HepG2 (cell line): ENCODE results near the gene PLXNC1. TPM values are rescaled to one million over a fixed set of nuclear protein-coding genes. Genes with fewer than 3 reads are reported as not detected.

Experiments
- ATF3 ChIP-seq: sonication (generic); formaldehyde crosslinking; IDR thresholded peaks from 2 replicates; pipeline ENCODE4 v1.4.0; 2020; ENCODE audit warnings: missing genetic modification reagents
- BCL3 ChIP-seq: sonication (generic); formaldehyde crosslinking; IDR thresholded peaks from 2 replicates; pipeline ENCODE4 v1.5.1; 2020; ENCODE audit warnings: mild to moderate bottlenecking, missing genetic modification reagents, moderate library complexity
- CEBPB ChIP-seq: IDR thresholded peaks from 2 replicates; pipeline ENCODE4 v1.6.1; 2011; ENCODE audit warnings: low read depth, low read length, improper control_type of control experiment, borderline replicate concordance
- CHD4 ChIP-seq: fragments of 200-600 bp; sonication (generic); IDR thresholded peaks from 2 replicates; pipeline ENCODE4 v1.7.0; 2017; ENCODE audit warnings: mild to moderate bottlenecking, low read length, borderline replicate concordance
- CREB1 ChIP-seq, 2 experiments: fragments of 450-650 bp in 1 of 2; IDR thresholded peaks; 2 replicates each; pipeline ENCODE4 v1.6.1; 2016 to 2017; ENCODE audit warnings: control low read depth in 1 of 2, mild to moderate bottlenecking in 1 of 2, missing compliant biosample characterization in 1 of 2, missing genetic modification characterization in 1 of 2
- EP300 ChIP-seq, 3 experiments: sonication (generic) in 1 of 3; formaldehyde crosslinking in 1 of 3; IDR thresholded peaks; 2 replicates each; pipeline versions ENCODE4 v1.5.1 to v1.6.1; 2011 to 2020; ENCODE audit warnings: low read depth in 2 of 3, low read length in 2 of 3, borderline replicate concordance in 1 of 3, improper control_type of control experiment in 1 of 3, mild to moderate bottlenecking in 1 of 3, missing genetic modification reagents in 1 of 3, moderate library complexity in 1 of 3
- ERF ChIP-seq: IDR thresholded peaks from 2 replicates; pipeline ENCODE4 v1.6.1; 2018; ENCODE audit warnings: missing biosample characterization, missing genetic modification reagents
- GPN1 ChIP-seq: sonication (generic); formaldehyde crosslinking; IDR thresholded peaks from 2 replicates; pipeline ENCODE4 v1.5.1; 2020; ENCODE audit warnings: missing genetic modification reagents, borderline replicate concordance
- IRX3 ChIP-seq: sonication (generic); formaldehyde crosslinking; IDR thresholded peaks from 2 replicates; pipeline ENCODE4 v1.8.1; 2023; ENCODE audit warnings: mild to moderate bottlenecking, low read depth, missing genetic modification reagents, borderline replicate concordance
- MAFG ChIP-seq: sonication (generic); formaldehyde crosslinking; IDR thresholded peaks from 2 replicates; pipeline ENCODE4 v1.5.1; 2020; ENCODE audit warnings: mild to moderate bottlenecking, missing genetic modification reagents
- MED8 ChIP-seq: sonication (generic); formaldehyde crosslinking; IDR thresholded peaks from 2 replicates; pipeline ENCODE4 v1.8.1; 2023; ENCODE audit warnings: mild to moderate bottlenecking, missing genetic modification reagents; ENCODE audit not compliant: insufficient replicate concordance
- SIX1 ChIP-seq: sonication (generic); formaldehyde crosslinking; IDR thresholded peaks from 2 replicates; pipeline ENCODE4 v1.4.0; 2020; ENCODE audit warnings: missing genetic modification reagents, borderline replicate concordance
- SP1 ChIP-seq, 2 experiments: fragments of 450-650 bp in 1 of 2; sonication (generic) in 1 of 2; formaldehyde crosslinking in 1 of 2; IDR thresholded peaks; 2 replicates each; pipeline versions ENCODE4 v1.4.0 to v1.6.1; 2016 to 2020; ENCODE audit warnings: missing genetic modification reagents in 1 of 2
- UBTF ChIP-seq: sonication (generic); formaldehyde crosslinking; IDR thresholded peaks from 2 replicates; pipeline ENCODE4 v1.4.0; 2020; ENCODE audit warnings: mild to moderate bottlenecking, missing genetic modification reagents
- ZBTB26 ChIP-seq: IDR thresholded peaks from 2 replicates; pipeline ENCODE4 v1.6.1; 2016; ENCODE audit warnings: missing compliant biosample characterization, missing genetic modification reagents, borderline replicate concordance
- ZNF280B ChIP-seq: sonication (generic); formaldehyde crosslinking; IDR thresholded peaks from 2 replicates; pipeline ENCODE4 v1.5.0; 2020; ENCODE audit warnings: missing genetic modification reagents, mild to moderate bottlenecking, borderline replicate concordance
- ZNF292 ChIP-seq: sonication (generic); formaldehyde crosslinking; IDR thresholded peaks from 2 replicates; pipeline ENCODE4 v1.8.1; 2022; ENCODE audit warnings: mild to moderate bottlenecking, low read depth, missing genetic modification reagents, borderline replicate concordance
- ZNF660 ChIP-seq: sonication (generic); formaldehyde crosslinking; IDR thresholded peaks from 2 replicates; pipeline ENCODE4 v1.5.1; 2020; ENCODE audit warnings: mild to moderate bottlenecking, low read depth, missing genetic modification reagents, borderline replicate concordance
- ZNF780A ChIP-seq: sonication (generic); formaldehyde crosslinking; IDR thresholded peaks from 2 replicates; pipeline ENCODE4 v1.8.0; 2022; ENCODE audit warnings: mild to moderate bottlenecking, missing genetic modification reagents, moderate library complexity
- ZSCAN12 ChIP-seq: sonication (generic); formaldehyde crosslinking; IDR thresholded peaks from 2 replicates; pipeline ENCODE4 v1.9.0; 2021; ENCODE audit warnings: mild to moderate bottlenecking, missing genetic modification reagents
- polyA plus RNA-seq, 8 experiments: library from polyadenylated mRNA; depleted of rRNA in 3 of 8; stranded (reverse) in 7 of 8; unstranded in 1 of 8; fragments of >200 nt; fragmentation: Illumina TruSeq in 4 of 8; extraction: Trizol in 4 of 8; gene quantifications; 2 replicates each; pipeline versions ENCODE4 v1.2.1 to v1.2.3, GENCODE V29; 2011 to 2016; ENCODE audit warnings: low read depth in 4 of 8, missing spikeins in 1 of 8, mixed read lengths in 1 of 8; ENCODE audit not compliant: insufficient read depth in 1 of 8
- total RNA-seq, 5 experiments: library from RNA; depleted of rRNA; stranded (reverse); fragments of >200 nt; fragmentation: Illumina TruSeq; extraction: Trizol; gene quantifications; 2 replicates each; pipeline ENCODE4 v1.2.3, GENCODE V29; 2016; ENCODE audit warnings: low read depth in 1 of 5

PLXNC1 gene
- total and polyA plus RNA-seq, 2 of the 13 experiments (the other 11 are each of a cell fraction or from before 2014, with no cell fraction given): 6.6 to 11.2 TPM

- TF ChIP-seq ATF3 (CRISPR knock-in tag) (peak; percentile 70; the same call in 1 of the 2 replicates), MED8 (no peak), ZSCAN12 (no peak), ERF (CRISPR knock-in tag) (no peak), SIX1 (no peak; the same call in 1 of the 2 replicates), EP300 (IDR thresholded peaks at IDR 0.05; ENCODE audit: low read depth in 2 of 2, low read length in 2 of 2) (peak; percentile 81 to 85), EP300 (CRISPR knock-in tag; IDR thresholded peaks at IDR 0.05; ENCODE audit: borderline replicate concordance) (peak; percentile 83; the same call in 1 of the 2 replicates), CREB1 (IDR thresholded peaks at IDR 0.05) (no peak), CREB1 (CRISPR knock-in tag; IDR thresholded peaks at IDR 0.05) (peak; percentile 58), ZBTB26 (CRISPR knock-in tag) (peak; percentile 95), GPN1 (CRISPR knock-in tag) (no peak), ZNF292 (CRISPR knock-in tag) (peak; percentile 70; the same call in 1 of the 2 replicates), CEBPB (peak; percentile 98), SP1 (IDR thresholded peaks at IDR 0.05) (no peak), SP1 (CRISPR knock-in tag; IDR thresholded peaks at IDR 0.05) (no peak), IRX3 (CRISPR knock-in tag) (no peak), ZNF780A (CRISPR knock-in tag) (no peak), ZNF280B (no peak), ZNF660 (CRISPR knock-in tag) (no peak), BCL3 (CRISPR knock-in tag) (no peak), UBTF (CRISPR knock-in tag) (no peak), CHD4 (no peak), MAFG (CRISPR knock-in tag) (no peak)
Observed at GRCh38 chr12:94172973-94173372, 24.6 kb downstream of the PLXNC1 start (continued).
